Glutamatergic neuron (in vitro differentiated cells): Measurements from ENCODE around the gene THBS2. TPM values are rescaled to one million over a fixed set of nuclear protein-coding genes. Genes with fewer than 3 reads are reported as not detected.

ENCODE experiments used
- DNase-seq: peaks from one replicate; pipeline ENCODE4 v3.0.0; 2022
- H3K27ac Mint-ChIP-seq: one replicate; pipeline ENCODE4 v1.8.0; 2020; ENCODE audit warnings: mild to moderate bottlenecking, mixed read lengths, inconsistent platforms; ENCODE audit not compliant: unreplicated experiment
- H3K27me3 Mint-ChIP-seq: one replicate; pipeline ENCODE4 v1.8.0; 2020; ENCODE audit warnings: mild to moderate bottlenecking, moderate library complexity, mixed read lengths, inconsistent platforms; ENCODE audit not compliant: unreplicated experiment
- H3K36me3 Mint-ChIP-seq: one replicate; pipeline ENCODE4 v1.8.0; 2020; ENCODE audit warnings: mild to moderate bottlenecking, mixed read lengths, inconsistent platforms; ENCODE audit not compliant: unreplicated experiment
- H3K4me1 Mint-ChIP-seq: one replicate; pipeline ENCODE4 v1.8.0; 2020; ENCODE audit warnings: mild to moderate bottlenecking, low read depth, mixed read lengths, inconsistent platforms; ENCODE audit not compliant: unreplicated experiment
- H3K4me3 Mint-ChIP-seq: one replicate; pipeline ENCODE4 v1.8.0; 2020; ENCODE audit warnings: mild to moderate bottlenecking, mixed read lengths, inconsistent platforms; ENCODE audit not compliant: unreplicated experiment
- H3K9me3 Mint-ChIP-seq: one replicate; pipeline ENCODE4 v1.8.0; 2020; ENCODE audit warnings: mild to moderate bottlenecking, moderate library complexity, mixed read lengths, inconsistent platforms; ENCODE audit not compliant: unreplicated experiment
- CTCF ChIP-seq: fragments of 200-600 bp; sonication (generic); IDR thresholded peaks from one replicate; pipeline ENCODE4 v1.5.0; 2021; ENCODE audit not compliant: partially characterized antibody, unreplicated experiment
- total RNA-seq: library from RNA; stranded (reverse); fragmentation: NEBNext Ultra II Directional; extraction: Animal tissue kit (Norgen Biotek cat#: 25700); gene quantifications from one replicate; pipeline ENCODE4 v1.2.1, GENCODE V29; 2021; ENCODE audit not compliant: unreplicated experiment

Gene THBS2
- total RNA-seq, 1 donor from 2014 or later = 3.1 TPM

DNA sequence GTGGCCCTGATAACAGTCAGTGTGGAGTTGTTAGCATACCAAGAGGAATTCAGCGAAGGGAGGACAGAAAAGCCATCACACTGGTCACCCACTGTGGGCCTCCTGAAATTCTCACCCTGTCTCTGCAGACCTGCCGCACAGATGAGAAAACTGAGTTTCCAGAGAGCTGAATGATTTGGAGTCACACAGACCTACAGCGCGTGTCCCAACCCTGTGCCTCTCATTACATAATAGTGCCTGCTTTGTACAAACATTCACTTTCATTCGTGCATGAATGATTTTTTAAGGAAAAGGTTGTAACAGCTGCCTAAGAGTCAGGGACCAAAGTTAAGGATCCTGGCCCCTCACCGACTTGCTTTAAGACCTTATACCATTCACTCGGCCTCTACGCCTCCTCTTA is 62.7 kb downstream of the THBS2 start:
- DNase-seq = no peak
- no peaks in the 10 kb centered on the region for H3K27me3 Mint-ChIP-seq
- no peaks in the 10 kb centered on the region for H3K9me3 Mint-ChIP-seq
- no peak overlapping the region for H3K4me3 Mint-ChIP-seq
- H3K36me3 Mint-ChIP-seq = peaks cover 7% of the 10 kb centered on the region
- no peak for TF ChIP-seq CTCF
- H3K27ac Mint-ChIP-seq = no peak overlapping the region
- no peaks in the 10 kb centered on the region for H3K4me1 Mint-ChIP-seq

GRCh38 chr6:169190144-169190584 is 63.5 kb downstream of the THBS2 start:
- Mint-ChIP-seq H3K9me3 (no peaks in the 10 kb centered on the region), H3K4me3 (no peak overlapping the region), H3K27me3 (no peaks in the 10 kb centered on the region), H3K36me3 (peaks cover 7% of the 10 kb centered on the region), H3K4me1 (no peaks in the 10 kb centered on the region), H3K27ac (no peak overlapping the region)
- TF ChIP-seq CTCF = no peak
- no peak for DNase-seq

- no peaks in the 10 kb centered on the region for H3K27me3 Mint-ChIP-seq
- DNase-seq = no peak
- peaks cover 7% of the 10 kb centered on the region for H3K36me3 Mint-ChIP-seq
- H3K4me1 Mint-ChIP-seq = no peaks in the 10 kb centered on the region
- H3K27ac Mint-ChIP-seq = no peak overlapping the region
- TF ChIP-seq CTCF = no peak
- no peaks in the 10 kb centered on the region for H3K9me3 Mint-ChIP-seq
- no peak overlapping the region for H3K4me3 Mint-ChIP-seq
Observed at GRCh38 chr6:169189686-169190085, 64.0 kb downstream of the THBS2 start.

GRCh38 chr6:169189182-169189581 is 64.5 kb downstream of the THBS2 start:
- H3K27ac Mint-ChIP-seq = no peak overlapping the region
- H3K27me3 Mint-ChIP-seq = no peaks in the 10 kb centered on the region
- peaks cover 7% of the 10 kb centered on the region for H3K36me3 Mint-ChIP-seq
- no peak overlapping the region for H3K4me3 Mint-ChIP-seq
- TF ChIP-seq CTCF = no peak
- no peaks in the 10 kb centered on the region for H3K4me1 Mint-ChIP-seq
- H3K9me3 Mint-ChIP-seq = no peaks in the 10 kb centered on the region
- no peak for DNase-seq

GRCh38 chr6:169188475-169188874 is 65.2 kb downstream of the THBS2 start:
- Mint-ChIP-seq H3K4me1 (no peaks in the 10 kb centered on the region), H3K4me3 (no peak overlapping the region), H3K36me3 (peaks cover 7% of the 10 kb centered on the region), H3K27ac (no peak overlapping the region), H3K9me3 (no peaks in the 10 kb centered on the region), H3K27me3 (no peaks in the 10 kb centered on the region)
- no peak for TF ChIP-seq CTCF
- no peak for DNase-seq
